SH-SY5Y (cell line): Measurements from ENCODE around the gene CRTAC1.

ENCODE experiments used
- GATA2 ChIP-seq: IDR thresholded peaks from 2 replicates; pipeline ENCODE4 v1.6.1; 2011; ENCODE audit warnings: mild to moderate bottlenecking, low read depth, low read length
- GATA3 ChIP-seq: IDR thresholded peaks from 2 replicates; pipeline ENCODE4 v1.6.1; 2011; ENCODE audit warnings: low read depth, mild to moderate bottlenecking, low read length, moderate library complexity

GRCh38 chr10:97886286-97886685, 144.1 kb downstream of the CRTAC1 start:
- TF ChIP-seq GATA3: no peak
- TF ChIP-seq GATA2: no peak
